K562 (cell line): Measurements from ENCODE around the gene PITPNM1. TPM values are rescaled to one million over a fixed set of nuclear protein-coding genes. Genes with fewer than 3 reads are reported as not detected.

Experiments used
- ATAC-seq: fragments of 200-7000 bp; cut with Tn5 transposase; 3 replicates; pipeline ENCODE4 v1.9.1; 2020; ENCODE audit warnings: moderate library complexity
- BruUV-seq: library from RNA; stranded (reverse); fragments of 400-500 nt; replicated peaks from 2 replicates; lab custom pipeline; 2021; lab: Mats Ljungman, UMichigan
- CTCF ChIA-PET: fragments of 300-600 bp; formaldehyde crosslinking; extraction: SDS; loops from one replicate; lab custom pipeline; 2021; ENCODE audit warnings: low intra/inter-chr PET ratio; lab: Yijun Ruan, JAX
- POLR2A ChIA-PET: fragments of 300-600, 350-650 bp; sonication (Branson Sonifier 250); formaldehyde crosslinking; extraction: SDS; loops from one replicate; lab custom pipeline; 2021; ENCODE audit warnings: antibody characterized with exemption, inconsistent platforms; lab: Yijun Ruan, JAX
- DNase-seq, 4 experiments: peaks; one replicate each; pipeline versions ENCODE4 v3.0.0 to v3.0.0-alpha.2; 2011 to 2018; ENCODE audit warnings: low spot score in 3 of 4, mixed read lengths in 3 of 4; ENCODE audit errors: extremely low read depth in 1 of 4
- FAIRE-seq: peaks from 2 replicates; lab custom pipeline; 2011; peaks lifted over from hg19 to GRCh38; lab: Jason Lieb, UNC
- H2AFZ ChIP-seq: 2 replicates; pipeline ENCODE4 v1.6.0; 2011; ENCODE audit warnings: low read depth, low read length, control low read depth, inconsistent platforms
- H3K27ac ChIP-seq: fragments of 200-600 bp; 3 replicates; pipeline ENCODE4 v1.8.0; 2011; ENCODE audit warnings: low read depth, mild to moderate bottlenecking, control low read depth, inconsistent platforms, low read length, moderate library complexity, mixed read lengths; ENCODE audit errors: extremely low read depth
- H3K27me3 ChIP-seq, 2 experiments: fragments of 300-600 bp in 1 of 2; 2 replicates in 1 of 2; 3 replicates in 1 of 2; pipeline versions ENCODE4 v1.6.0 to v1.8.0; 2011; ENCODE audit warnings: inconsistent platforms in 2 of 2, low read length in 2 of 2, mild to moderate bottlenecking in 1 of 2, mixed read lengths in 1 of 2, moderate library complexity in 1 of 2; ENCODE audit not compliant: control insufficient read depth in 2 of 2, insufficient read depth in 2 of 2
- H3K36me3 ChIP-seq: fragments of 300-600 bp; 3 replicates; pipeline ENCODE4 v1.8.0; 2011; ENCODE audit warnings: mild to moderate bottlenecking, low read length, inconsistent platforms; ENCODE audit not compliant: control insufficient read depth, insufficient read depth
- H3K4me1 ChIP-seq, 2 experiments: fragments of 200-600 bp in 1 of 2; replicated peaks in 1 of 2; 2 replicates in 1 of 2; 3 replicates in 1 of 2; pipeline versions ENCODE4 v1.5.1 to v1.8.0; 2011; ENCODE audit warnings: inconsistent platforms in 2 of 2, low read length in 2 of 2, mild to moderate bottlenecking in 1 of 2, mixed read lengths in 1 of 2, moderate library complexity in 1 of 2; ENCODE audit not compliant: control insufficient read depth in 2 of 2, insufficient read depth in 2 of 2
- H3K4me2 ChIP-seq: 2 replicates; pipeline ENCODE4 v1.6.1; 2011; ENCODE audit warnings: low read length, control low read depth, inconsistent platforms, mixed read lengths; ENCODE audit not compliant: insufficient read depth
- H3K4me3 ChIP-seq: fragments of 200-600 bp; sonication (generic), shearing (Covaris generic); 2 replicates; pipeline ENCODE4 v1.5.1; 2016; ENCODE audit warnings: control low read depth, inconsistent platforms
- H3K79me2 ChIP-seq: fragments of 200-600 bp; 3 replicates; pipeline ENCODE4 v1.8.0; 2011; ENCODE audit warnings: low read length, inconsistent platforms; ENCODE audit not compliant: control insufficient read depth, insufficient read depth
- H3K9ac ChIP-seq, 2 experiments: 2 replicates each; pipeline versions ENCODE4 v1.6.0 to v1.6.1; 2011; ENCODE audit warnings: low read depth in 2 of 2, low read length in 2 of 2, control low read depth in 1 of 2, inconsistent platforms in 1 of 2, mild to moderate bottlenecking in 1 of 2, mixed read lengths in 1 of 2; ENCODE audit not compliant: insufficient read depth in 1 of 2
- H3K9me1 ChIP-seq: one replicate; pipeline ENCODE4 v1.6.0; 2011; ENCODE audit warnings: inconsistent platforms, mild to moderate bottlenecking, low read length, moderate library complexity; ENCODE audit not compliant: control insufficient read depth, insufficient read depth
- H3K9me3 ChIP-seq: replicated peaks from 2 replicates; pipeline ENCODE4 v1.5.1; 2011; ENCODE audit warnings: low read depth, low read length, inconsistent platforms; ENCODE audit not compliant: control insufficient read depth, insufficient read depth
- H4K20me1 ChIP-seq: replicated peaks from 2 replicates; pipeline ENCODE4 v1.6.1; 2011; ENCODE audit warnings: low read length, inconsistent platforms, mixed read lengths; ENCODE audit not compliant: control insufficient read depth, insufficient read depth
- ATF1 ChIP-seq, 2 experiments: fragments of 450-650 bp in 1 of 2; IDR thresholded peaks; 2 replicates each; pipeline ENCODE4 v1.6.1; 2016; ENCODE audit warnings: missing compliant biosample characterization in 1 of 2, missing genetic modification characterization in 1 of 2
- CSDE1 ChIP-seq, 2 experiments: fragments of 450-650 bp; IDR thresholded peaks; 2 replicates each; pipeline ENCODE4 v1.6.1; 2016; ENCODE audit warnings: mild to moderate bottlenecking in 1 of 2
- CTBP1 ChIP-seq: fragments of 450-650 bp; IDR thresholded peaks from 2 replicates; pipeline ENCODE4 v1.6.1; 2016; ENCODE audit warnings: borderline replicate concordance
- ERF ChIP-seq: fragments of 450-650 bp; formaldehyde crosslinking; IDR thresholded peaks from 2 replicates; pipeline ENCODE4 v1.4.0; 2020; ENCODE audit warnings: mild to moderate bottlenecking, mixed read lengths
- HDAC1 ChIP-seq, 2 experiments: fragments of 450-650 bp; IDR thresholded peaks; 2 replicates each; pipeline ENCODE4 v1.6.1; 2016 to 2017; ENCODE audit warnings: inconsistent platforms in 1 of 2, mild to moderate bottlenecking in 1 of 2, moderate library complexity in 1 of 2
- KLF6 ChIP-seq: fragments of 250-450 bp; sonication (Bioruptor Pico); IDR thresholded peaks from 2 replicates; pipeline ENCODE4 v1.4.0; 2020; ENCODE audit warnings: mild to moderate bottlenecking, moderate library complexity, borderline replicate concordance
- OTX1 ChIP-seq: fragments of 450-650 bp; formaldehyde crosslinking; IDR thresholded peaks from 2 replicates; pipeline ENCODE4 v1.4.0; 2022; ENCODE audit warnings: mild to moderate bottlenecking
- PHF8 ChIP-seq: fragments of 200-600 bp; sonication (generic); IDR thresholded peaks from 2 replicates; pipeline ENCODE4 v1.6.1; 2012; ENCODE audit warnings: mixed run types, mild to moderate bottlenecking, inconsistent platforms, low read length, moderate library complexity, borderline replicate concordance
- PTRF ChIP-seq: fragments of 450-650 bp; IDR thresholded peaks from 2 replicates; pipeline ENCODE4 v1.6.1; 2016; ENCODE audit warnings: mild to moderate bottlenecking, missing genetic modification characterization, missing compliant biosample characterization
- RBBP5 ChIP-seq: fragments of 200-600 bp; sonication (generic); IDR thresholded peaks from 2 replicates; pipeline ENCODE4 v1.6.1; 2012; ENCODE audit warnings: borderline replicate concordance, mild to moderate bottlenecking, low read length, control low read depth, inconsistent platforms; ENCODE audit not compliant: insufficient read depth, poor library complexity, severe bottlenecking
- SP1 ChIP-seq: sonication (generic); formaldehyde crosslinking; IDR thresholded peaks from 2 replicates; pipeline ENCODE4 v1.8.1; 2022; ENCODE audit warnings: mild to moderate bottlenecking, missing genetic modification reagents
- ZBTB9 ChIP-seq: fragments of 450-650 bp; formaldehyde crosslinking; IDR thresholded peaks from 2 replicates; pipeline ENCODE4 v1.4.0; 2020; ENCODE audit warnings: mild to moderate bottlenecking, moderate library complexity
- ZNF561 ChIP-seq: fragments of 450-650 bp; formaldehyde crosslinking; conservative IDR thresholded peaks from 2 replicates; pipeline ENCODE4 v1.4.0; 2020; ENCODE audit warnings: mild to moderate bottlenecking, moderate library complexity
- ZSCAN29 ChIP-seq: fragments of 450-650 bp; IDR thresholded peaks from 2 replicates; pipeline ENCODE4 v1.6.1; 2017
- WGBS: fragments of 100-300 bp; shearing (Covaris generic); methylation state at CpG from one replicate; pipeline ENCODE4 v1.1.6; 2016; ENCODE audit warnings: low coverage, mixed read lengths; ENCODE audit not compliant: insufficient coverage; ENCODE audit errors: missing lambda C conversion rate; 5-methylcytosine and 5-hydroxymethylcytosine counted together
- in situ Hi-C: fragments of 300-500 bp; cut with MboI; formaldehyde crosslinking; loops from 4 replicates; pipeline ENCODE4 v1.15.0; 2018; ENCODE audit warnings: inconsistent platforms, mixed read lengths
- intact Hi-C: fragments of 100-400 bp; cut with micrococcal nuclease; formaldehyde crosslinking; loops from 2 replicates; pipeline ENCODE4 v1.14.2; 2022
- polyA plus RNA-seq, 8 experiments: library from polyadenylated mRNA; depleted of rRNA in 4 of 8; stranded (reverse) in 5 of 8; unstranded in 3 of 8; fragments of >200 nt; fragmentation: Nextera tagmentation in 2 of 8; fragmentation: Illumina TruSeq in 1 of 8; extraction: Ambion mirVana in 2 of 8; extraction: Trizol in 1 of 8; gene quantifications; 2 replicates each; pipeline versions ENCODE4 v1.2.1 to v1.2.3, GENCODE V29; 2011 to 2014; ENCODE audit warnings: inconsistent platforms in 1 of 8, missing spikeins in 1 of 8
- total RNA-seq, 7 experiments: library from RNA; depleted of rRNA in 6 of 7; stranded (reverse); fragments of >200 nt in 6 of 7; fragmentation: Illumina TruSeq in 2 of 7; extraction: Trizol in 2 of 7; gene quantifications; 2 replicates each; pipeline versions ENCODE4 v1.2.1 to v1.2.3, GENCODE V29; 2011 to 2021; ENCODE audit warnings: low replicate concordance in 1 of 7
- TF ChIP-seq, protein P1 (sequence below), 2 experiments: IDR thresholded peaks; 2 replicates each; pipeline ENCODE4 v1.6.1; 2012; ENCODE audit warnings: improper control_type of control experiment in 2 of 2, low read depth in 2 of 2, low read length in 2 of 2, borderline replicate concordance in 1 of 2
- TF ChIP-seq, protein P2 (sequence below): fragments of 250-450 bp; sonication (Bioruptor Pico); IDR thresholded peaks from 2 replicates; pipeline ENCODE4 v1.4.0; 2020; ENCODE audit warnings: borderline replicate concordance

PITPNM1 gene
- total and polyA plus RNA-seq, 9 of the 15 experiments (the other 6 are each of a cell fraction or from before 2014, with no cell fraction given) = 0.11 to 53.7 (median 16.0) TPM

GRCh38 chr11:67508486-67509121 is 3.4 kb upstream of the PITPNM1 start:
- in situ Hi-C loops = no loop called here
- Histone ChIP-seq H3K9me1 (no peaks in the 10 kb centered on the region), H3K4me3 (peak overlapping the region; percentile 79), H3K9me3 (no peaks in the 10 kb centered on the region), H3K27ac (peak overlapping the region; percentile 92), H3K27me3 (no peaks in the 10 kb centered on the region), H3K36me3 (peaks cover 10% of the 10 kb centered on the region; the same call in 2 of the 3 replicates), H3K4me1 (peaks cover 28 to 54% of the 10 kb centered on the region in 2 experiments), H3K4me2 (peak overlapping the region; percentile 87), H3K9ac (peak overlapping the region; percentile 87 to 99), H2AFZ (peak overlapping the region; percentile 97), H3K79me2 (peaks cover 31% of the 10 kb centered on the region), H4K20me1 (no peaks in the 10 kb centered on the region)
- 1% methylated on average over 43 of the region's 57 CpGs for WGBS
- intact Hi-C loops = loop anchor here (5.0 kb wide), 4 partner anchors 36 to 151 kb away; partner anchors contain the start of genes GSTP1 and RPS6KB2
- ChIA-PET CTCF (no interaction called here), POLR2A (interaction anchor here (1.2 kb wide), 1 partner anchor 107 kb away, joined by 4 read pairs; the partner anchor contains the start of gene PPP1CA)
- BruUV-seq = no TSS peak
- FAIRE-seq (no peak), DNase-seq (peak; percentile 98 to 100 (median 100)), ATAC-seq (peak; percentile 53)
- TF ChIP-seq RBBP5 (peak; percentile 83), ERF (CRISPR knock-in tag) (0 out of 2 replicates have a peak, but pooled peaks have one; percentile 16), ZBTB9 (CRISPR knock-in tag) (peak; percentile 77; the same call in 1 of the 2 replicates), ZNF561 (no peak), OTX1 (CRISPR knock-in tag) (no peak), KLF6 (0 out of 2 replicates have a peak, but pooled peaks have one; percentile 41), HDAC1 (IDR thresholded peaks at IDR 0.05) (peak in 1 of 2 experiments; percentile 95; a peak in 2 of 4 replicates), ZSCAN29 (no peak), CSDE1 (IDR thresholded peaks at IDR 0.05) (peak in 1 of 2 experiments; percentile 96; a peak in 2 of 4 replicates), PHF8 (peak; percentile 80; the same call in 1 of the 2 replicates), PTRF (tag) (no peak), ATF1 (CRISPR knock-in tag; IDR thresholded peaks at IDR 0.05) (peak; percentile 88), ATF1 (tag; IDR thresholded peaks at IDR 0.05) (peak; percentile 99), CTBP1 (peak; percentile 96), SP1 (CRISPR knock-in tag) (peak; percentile 54; the same call in 1 of the 2 replicates)
- TF ChIP-seq, protein P1, sequence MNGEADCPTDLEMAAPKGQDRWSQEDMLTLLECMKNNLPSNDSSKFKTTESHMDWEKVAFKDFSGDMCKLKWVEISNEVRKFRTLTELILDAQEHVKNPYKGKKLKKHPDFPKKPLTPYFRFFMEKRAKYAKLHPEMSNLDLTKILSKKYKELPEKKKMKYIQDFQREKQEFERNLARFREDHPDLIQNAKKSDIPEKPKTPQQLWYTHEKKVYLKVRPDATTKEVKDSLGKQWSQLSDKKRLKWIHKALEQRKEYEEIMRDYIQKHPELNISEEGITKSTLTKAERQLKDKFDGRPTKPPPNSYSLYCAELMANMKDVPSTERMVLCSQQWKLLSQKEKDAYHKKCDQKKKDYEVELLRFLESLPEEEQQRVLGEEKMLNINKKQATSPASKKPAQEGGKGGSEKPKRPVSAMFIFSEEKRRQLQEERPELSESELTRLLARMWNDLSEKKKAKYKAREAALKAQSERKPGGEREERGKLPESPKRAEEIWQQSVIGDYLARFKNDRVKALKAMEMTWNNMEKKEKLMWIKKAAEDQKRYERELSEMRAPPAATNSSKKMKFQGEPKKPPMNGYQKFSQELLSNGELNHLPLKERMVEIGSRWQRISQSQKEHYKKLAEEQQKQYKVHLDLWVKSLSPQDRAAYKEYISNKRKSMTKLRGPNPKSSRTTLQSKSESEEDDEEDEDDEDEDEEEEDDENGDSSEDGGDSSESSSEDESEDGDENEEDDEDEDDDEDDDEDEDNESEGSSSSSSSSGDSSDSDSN (IDR thresholded peaks at IDR 0.05; ENCODE audit: borderline replicate concordance in 1 of 2, low read depth in 2 of 2, low read length in 2 of 2) = no peak
- TF ChIP-seq, protein P2, sequence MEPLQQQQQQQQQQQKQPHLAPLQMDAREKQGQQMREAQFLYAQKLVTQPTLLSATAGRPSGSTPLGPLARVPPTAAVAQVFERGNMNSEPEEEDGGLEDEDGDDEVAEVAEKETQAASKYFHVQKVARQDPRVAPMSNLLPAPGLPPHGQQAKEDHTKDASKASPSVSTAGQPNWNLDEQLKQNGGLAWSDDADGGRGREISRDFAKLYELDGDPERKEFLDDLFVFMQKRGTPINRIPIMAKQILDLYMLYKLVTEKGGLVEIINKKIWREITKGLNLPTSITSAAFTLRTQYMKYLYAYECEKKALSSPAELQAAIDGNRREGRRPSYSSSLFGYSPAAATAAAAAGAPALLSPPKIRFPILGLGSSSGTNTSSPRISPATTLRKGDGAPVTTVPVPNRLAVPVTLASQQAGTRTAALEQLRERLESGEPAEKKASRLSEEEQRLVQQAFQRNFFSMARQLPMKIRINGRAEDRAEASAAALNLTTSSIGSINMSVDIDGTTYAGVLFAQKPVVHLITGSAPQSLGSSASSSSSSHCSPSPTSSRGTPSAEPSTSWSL (CRISPR knock-in tag) = no peak
